Sigmoid colon (tissue), 7 donors: Measurements from ENCODE around the gene CEP85. TPM values are rescaled to one million over a fixed set of nuclear protein-coding genes. Genes with fewer than 3 reads are reported as not detected.

Source experiments
- DNase-seq: peaks from one replicate; pipeline ENCODE4 v3.0.0-alpha.2; 2019
- H3K27ac ChIP-seq, 4 donors: fragments of 200-600 bp; sonication (generic); one replicate each; pipeline ENCODE4 v1.5.1; 2016 to 2019; ENCODE audit warnings: mild to moderate bottlenecking in 1 of 4
- H3K27me3 ChIP-seq, 3 donors: fragments of 200-600 bp; sonication (generic); one replicate each; pipeline ENCODE4 v1.5.1; 2019; ENCODE audit warnings: mild to moderate bottlenecking in 1 of 3
- H3K36me3 ChIP-seq, 4 donors: fragments of 200-600 bp; sonication (generic); one replicate each; pipeline ENCODE4 v1.5.1; 2016 to 2019
- H3K4me1 ChIP-seq, 4 donors: fragments of 200-600 bp; sonication (generic); one replicate each; pipeline ENCODE4 v1.5.1; 2017 to 2019
- H3K4me3 ChIP-seq, 4 donors: fragments of 200-600 bp; sonication (generic); one replicate each; pipeline ENCODE4 v1.5.1; 2017 to 2019; ENCODE audit warnings: mild to moderate bottlenecking in 2 of 4, moderate library complexity in 1 of 4
- H3K9me3 ChIP-seq, 4 donors: fragments of 200-600 bp in 3 of 4; sonication (generic) in 3 of 4; one replicate each; pipeline versions ENCODE4 v1.5.1 to v1.6.1; 2013 to 2019
- CTCF ChIP-seq, 4 experiments: fragments of 450-650 bp in 3 of 4; fragments of 200-600 bp in 1 of 4; IDR thresholded peaks; one replicate each; pipeline ENCODE4 v1.5.1; 2016 to 2019; ENCODE audit warnings: antibody characterized with exemption in 4 of 4, mild to moderate bottlenecking in 3 of 4, moderate library complexity in 2 of 4
- EP300 ChIP-seq, 4 donors: sonication (generic); formaldehyde crosslinking; IDR thresholded peaks; one replicate each; pipeline ENCODE4 v1.6.1; 2017; ENCODE audit warnings: antibody characterized with exemption in 4 of 4
- POLR2A ChIP-seq, 2 donors: fragments of 450-650 bp; IDR thresholded peaks; one replicate each; pipeline ENCODE4 v1.6.1; 2016; ENCODE audit warnings: antibody characterized with exemption in 2 of 2, mild to moderate bottlenecking in 2 of 2, moderate library complexity in 2 of 2
- POLR2AphosphoS5 ChIP-seq, 4 donors: sonication (generic); formaldehyde crosslinking; IDR thresholded peaks; one replicate each; pipeline ENCODE4 v1.6.1; 2017; ENCODE audit warnings: antibody characterized with exemption in 4 of 4
- WGBS, 2 donors: extraction: QIAGEN DNeasy Blood & Tissue Kit; methylation state at CpG; one replicate each; pipeline ENCODE4 v1.1.7; 2013; 5-methylcytosine and 5-hydroxymethylcytosine counted together
- intact Hi-C: fragments of 100-400 bp; cut with DNase I; formaldehyde crosslinking; loops from one replicate; pipeline ENCODE4 v1.15.1; 2023
- polyA plus RNA-seq, 3 donors: library from polyadenylated mRNA; stranded (reverse); fragments of 200-250 nt; gene quantifications; one replicate each; pipeline ENCODE4 v1.2.3, GENCODE V29; 2013
- total RNA-seq, 4 donors: library from RNA; depleted of rRNA; stranded (reverse); fragments of >200 nt; gene quantifications; one replicate each; pipeline ENCODE4 v1.1.0, GENCODE V29; 2016
- donor health status: healthy with polysubstance abuse.
- donor health status: Bipolar disorder and iron deficiency.
- donor health status: healthy.

The CEP85 gene
- total and polyA plus RNA-seq, 7 donors, result 1.9 to 12.9 (median 3.9) TPM

- no peaks in the 10 kb centered on the region for H3K9me3 ChIP-seq
- DNase-seq, result no peak
- peak overlapping the region in 1 of 4 donors; percentile 73 for H3K4me3 ChIP-seq
- H3K36me3 ChIP-seq, result peaks cover 0 to 5% (median 2%) of the 10 kb centered on the region in 4 donors
- peak overlapping the region; percentile 88 to 98 (median 91) for H3K27ac ChIP-seq
- WGBS, 2 donors, result 91 to 95% methylated on average over 5 of the region's 5 CpGs
- no peaks in the 10 kb centered on the region for H3K27me3 ChIP-seq
- intact Hi-C loops, result loop anchor here (5.0 kb wide), 1 partner anchor 49 kb away; the partner anchor contains the start of gene CEP85
- no peak for TF ChIP-seq EP300 (IDR thresholded peaks at IDR 0.05)
- no peak for TF ChIP-seq POLR2AphosphoS5 (IDR thresholded peaks at IDR 0.05)
- TF ChIP-seq POLR2A (IDR thresholded peaks at IDR 0.05), result no peak
- TF ChIP-seq CTCF (IDR thresholded peaks at IDR 0.05), result no peak
- peaks cover 0 to 64% (median 51%) of the 10 kb centered on the region in 4 donors for H3K4me1 ChIP-seq
Observed at GRCh38 chr1:26281091-26281958, 47.3 kb downstream of the CEP85 start.

GRCh38 chr1:26281971-26282370 lies 48.0 kb downstream of the CEP85 start:
- TF ChIP-seq POLR2AphosphoS5 (IDR thresholded peaks at IDR 0.05) (no peak), POLR2A (IDR thresholded peaks at IDR 0.05) (no peak)
- intact Hi-C loops, result loop anchor here (5.0 kb wide), 1 partner anchor 50 kb away; the partner anchor contains the start of gene CEP85
- Histone ChIP-seq H3K36me3 (peaks cover 0 to 5% (median 1%) of the 10 kb centered on the region in 4 donors), H3K27ac (peak overlapping the region; percentile 13 to 93 (median 68)), H3K9me3 (no peaks in the 10 kb centered on the region), H3K27me3 (no peaks in the 10 kb centered on the region), H3K4me1 (peaks cover 0 to 60% (median 48%) of the 10 kb centered on the region in 4 donors), H3K4me3 (no peak overlapping the region)
- WGBS, 2 donors, result 55 to 61% methylated on average over 15 of the region's 15 CpGs
- DNase-seq, result no peak

- H3K4me3 ChIP-seq, result no peak overlapping the region
- WGBS, 2 donors, result 80 to 85% methylated on average over 22 of the region's 22 CpGs
- peaks cover 0 to under 1% (median 0%) of the 10 kb centered on the region in 4 donors for H3K36me3 ChIP-seq
- TF ChIP-seq CTCF (IDR thresholded peaks at IDR 0.05), result no peak
- TF ChIP-seq POLR2AphosphoS5 (IDR thresholded peaks at IDR 0.05), result no peak
- TF ChIP-seq POLR2A (IDR thresholded peaks at IDR 0.05), result no peak
- TF ChIP-seq EP300 (IDR thresholded peaks at IDR 0.05), result no peak
- H3K27me3 ChIP-seq, result no peaks in the 10 kb centered on the region
- peak overlapping the region in 3 of 4 donors; percentile 13 to 88 (median 49) for H3K27ac ChIP-seq
- H3K9me3 ChIP-seq, result no peaks in the 10 kb centered on the region
- intact Hi-C loops, result loop anchor here (5.0 kb wide), 1 partner anchor 50 kb away; the partner anchor contains the start of gene CEP85
- peaks cover 0 to 60% (median 46%) of the 10 kb centered on the region in 4 donors for H3K4me1 ChIP-seq
- DNase-seq, result no peak
Observed at GRCh38 chr1:26282401-26282918, 48.5 kb downstream of the CEP85 start.

- no peak for DNase-seq
- Histone ChIP-seq H3K27me3 (no peaks in the 10 kb centered on the region), H3K4me1 (peaks cover 0 to 57% (median 47%) of the 10 kb centered on the region in 4 donors), H3K36me3 (no peaks in the 10 kb centered on the region), H3K4me3 (no peak overlapping the region), H3K27ac (peak overlapping the region in 1 of 4 donors; percentile 39), H3K9me3 (no peaks in the 10 kb centered on the region)
- no peak for TF ChIP-seq CTCF (IDR thresholded peaks at IDR 0.05)
- TF ChIP-seq POLR2A (IDR thresholded peaks at IDR 0.05), result no peak
- no peak for TF ChIP-seq POLR2AphosphoS5 (IDR thresholded peaks at IDR 0.05)
- no peak for TF ChIP-seq EP300 (IDR thresholded peaks at IDR 0.05)
- intact Hi-C loops, result loop anchor here (5.0 kb wide), 1 partner anchor 51 kb away; the partner anchor contains the start of gene CEP85
- WGBS, 2 donors, result 69 to 78% methylated on average over 4 of the region's 4 CpGs
Observed at GRCh38 chr1:26283279-26283853, 49.4 kb downstream of the CEP85 start.
